Neuron (in vitro differentiated cells): ENCODE measurements around the gene FRMD5.

Experiments used
- H2AFZ ChIP-seq: one replicate; pipeline ENCODE4 v1.6.1; 2013; ENCODE audit warnings: low read depth, mild to moderate bottlenecking, inconsistent platforms, low read length, moderate library complexity
- H3K27me3 ChIP-seq: one replicate; pipeline ENCODE4 v1.6.1; 2013; ENCODE audit warnings: low read length; ENCODE audit not compliant: insufficient read depth
- H3K36me3 ChIP-seq: one replicate; pipeline ENCODE4 v1.6.1; 2013; ENCODE audit warnings: low read length; ENCODE audit not compliant: insufficient read depth
- H3K4me1 ChIP-seq: one replicate; pipeline ENCODE4 v1.6.1; 2013; ENCODE audit warnings: low read length; ENCODE audit not compliant: insufficient read depth
- H3K4me3 ChIP-seq: 2 replicates; pipeline ENCODE4 v1.5.1; 2013; ENCODE audit warnings: mild to moderate bottlenecking, low read length, moderate library complexity
- H3K9me3 ChIP-seq: one replicate; pipeline ENCODE4 v1.6.1; 2013; ENCODE audit warnings: low read length

The FRMD5 gene

DNA sequence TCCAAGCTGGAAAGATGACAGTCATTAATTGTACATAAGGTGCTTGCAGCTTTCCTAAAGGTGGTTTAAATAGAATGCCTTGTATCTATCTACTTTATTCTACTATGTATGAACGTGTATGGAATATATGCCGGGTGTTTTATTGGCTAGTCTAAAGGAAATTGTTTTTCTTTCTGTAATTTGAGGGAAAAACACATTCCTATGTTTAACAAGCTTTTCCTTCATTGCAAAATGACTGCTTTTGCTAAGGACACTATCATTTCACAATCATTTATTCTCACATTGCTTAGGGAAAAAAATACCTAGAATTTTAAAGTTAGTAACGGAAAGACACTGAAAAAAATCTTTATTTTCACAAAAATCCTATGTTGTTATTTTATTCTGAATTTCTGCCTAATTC, 226.5 kb downstream of the FRMD5 start:
- no peaks in the 10 kb centered on the region for H3K27me3 ChIP-seq

DNA sequence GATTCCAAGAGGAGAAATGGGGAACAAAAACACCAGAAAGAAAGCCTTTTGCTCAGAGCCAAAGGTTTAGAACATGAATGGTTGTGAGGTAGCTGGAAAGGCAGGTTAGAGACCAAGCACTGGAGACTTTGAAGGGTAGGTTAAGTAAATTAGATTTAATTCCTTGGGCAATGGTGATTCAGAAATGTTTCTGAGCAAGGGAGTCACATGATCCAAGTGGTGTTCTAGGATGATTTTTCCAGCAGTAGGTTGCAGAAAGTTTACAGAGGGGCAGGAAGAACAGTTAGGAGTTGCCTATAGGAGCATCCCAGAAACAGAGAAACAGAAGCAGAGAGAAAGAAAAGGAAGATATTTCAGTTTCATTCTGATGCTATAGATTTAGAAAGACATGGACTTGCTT, 228.4 kb downstream of the FRMD5 start:
- no peaks in the 10 kb centered on the region for H3K4me1 ChIP-seq
- no peaks in the 10 kb centered on the region for H3K27me3 ChIP-seq
- no peaks in the 10 kb centered on the region for H3K36me3 ChIP-seq
- H3K9me3 ChIP-seq: no peaks in the 10 kb centered on the region
- no peak overlapping the region for H2AFZ ChIP-seq
- H3K4me3 ChIP-seq: no peak overlapping the region

More for the DNA sequence above, 226.5 kb downstream of the FRMD5 start:
- no peaks in the 10 kb centered on the region for H3K4me1 ChIP-seq
- no peak overlapping the region for H2AFZ ChIP-seq
- no peaks in the 10 kb centered on the region for H3K36me3 ChIP-seq
- no peak overlapping the region for H3K4me3 ChIP-seq
- no peaks in the 10 kb centered on the region for H3K9me3 ChIP-seq

DNA sequence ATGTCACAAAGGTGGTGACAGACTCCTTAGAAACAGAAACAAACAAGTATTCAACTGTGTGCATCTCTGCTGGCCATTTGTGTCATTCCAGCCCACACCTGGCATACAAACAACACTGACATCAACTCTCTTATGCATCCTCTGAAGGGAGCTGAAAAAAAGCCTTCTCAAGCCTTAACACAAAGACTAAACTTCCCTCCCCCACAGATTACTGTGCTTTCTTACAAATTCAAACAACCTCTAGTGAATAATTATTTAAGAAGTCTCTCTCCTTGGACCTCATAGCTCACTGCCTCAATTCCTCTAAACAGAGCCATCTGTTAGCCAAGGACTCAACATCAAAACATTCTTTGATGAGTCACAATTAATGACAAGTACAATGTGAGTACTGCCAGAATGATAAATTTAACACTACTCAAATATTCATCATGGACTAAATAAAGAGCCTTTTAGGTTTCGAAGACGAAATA, 236.2 kb downstream of the FRMD5 start:
- H3K4me1 ChIP-seq: peaks cover 6% of the 10 kb centered on the region
- no peak overlapping the region for H2AFZ ChIP-seq
- no peaks in the 10 kb centered on the region for H3K27me3 ChIP-seq
- no peaks in the 10 kb centered on the region for H3K36me3 ChIP-seq
- no peak overlapping the region for H3K4me3 ChIP-seq
- H3K9me3 ChIP-seq: no peaks in the 10 kb centered on the region

DNA sequence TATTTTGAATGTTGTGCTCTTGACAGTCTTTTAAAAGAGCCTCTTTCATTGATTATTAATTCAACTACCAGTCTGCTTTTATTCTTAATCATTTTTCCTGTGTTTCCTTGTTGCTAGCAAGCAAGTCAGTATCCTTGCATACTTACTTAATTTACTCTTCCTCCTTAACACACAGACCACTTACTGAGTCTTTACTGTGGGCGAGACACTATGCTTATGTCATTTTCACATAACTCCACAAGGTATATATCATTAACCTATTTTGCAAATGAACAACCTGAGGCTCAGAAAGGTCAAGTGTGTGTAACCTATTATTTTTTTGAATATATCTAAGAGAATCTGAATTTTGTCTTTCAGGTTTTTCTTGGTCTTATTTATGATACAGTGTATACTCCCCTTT, 237.3 kb downstream of the FRMD5 start:
- Histone ChIP-seq H3K36me3 (no peaks in the 10 kb centered on the region), H3K27me3 (no peaks in the 10 kb centered on the region), H3K4me1 (peaks cover 7% of the 10 kb centered on the region), H3K4me3 (no peak overlapping the region), H3K9me3 (no peaks in the 10 kb centered on the region), H2AFZ (no peak overlapping the region)

DNA sequence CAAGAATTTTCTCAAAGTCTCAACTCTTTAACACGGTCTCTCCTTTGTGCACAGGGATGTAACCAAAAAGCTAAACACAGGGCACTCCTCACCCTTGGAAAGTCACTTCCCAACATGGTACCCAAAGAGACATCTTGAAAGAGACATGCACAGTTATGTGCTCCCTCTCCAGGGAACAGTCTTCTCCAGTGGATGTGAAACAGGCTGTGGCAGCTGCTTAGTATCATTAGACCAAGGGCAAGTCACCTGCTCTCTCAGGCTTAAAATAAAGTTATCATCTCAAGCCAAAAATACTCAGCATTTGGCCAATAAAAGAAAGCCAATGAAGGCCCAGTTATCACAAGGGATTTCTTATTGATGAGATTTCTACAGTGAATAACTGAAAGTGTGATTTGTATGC, 239.9 kb downstream of the FRMD5 start:
- Histone ChIP-seq H2AFZ (no peak overlapping the region), H3K36me3 (no peaks in the 10 kb centered on the region), H3K4me3 (no peak overlapping the region), H3K27me3 (no peaks in the 10 kb centered on the region), H3K4me1 (peaks cover 11% of the 10 kb centered on the region), H3K9me3 (no peaks in the 10 kb centered on the region)

DNA sequence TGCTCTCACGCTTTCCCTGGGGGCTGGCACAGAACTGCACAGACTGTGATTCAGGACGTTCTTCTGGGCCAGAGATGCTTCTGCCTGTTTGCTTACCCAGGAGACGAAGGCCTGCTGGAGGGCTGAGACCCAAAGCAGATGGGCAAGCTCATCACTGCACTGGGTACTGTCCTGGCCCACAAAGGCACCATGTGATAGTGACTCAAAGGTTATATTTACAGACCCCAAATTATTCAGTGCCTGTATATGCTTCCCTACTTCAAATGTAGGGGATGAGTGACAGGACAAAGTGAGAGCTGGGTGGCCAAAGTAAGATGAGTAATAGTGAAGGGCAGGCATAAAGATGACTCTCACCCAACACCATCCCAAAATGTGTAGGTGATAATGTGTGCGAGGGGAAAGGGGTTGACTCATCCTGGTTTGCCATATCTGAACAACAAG, 240.9 kb downstream of the FRMD5 start:
- no peaks in the 10 kb centered on the region for H3K27me3 ChIP-seq
- no peak overlapping the region for H3K4me3 ChIP-seq
- H3K36me3 ChIP-seq: no peaks in the 10 kb centered on the region
- H3K4me1 ChIP-seq: peaks cover 11% of the 10 kb centered on the region
- H3K9me3 ChIP-seq: no peaks in the 10 kb centered on the region
- no peak overlapping the region for H2AFZ ChIP-seq

- Histone ChIP-seq H2AFZ (no peak overlapping the region), H3K4me1 (peaks cover 5% of the 10 kb centered on the region), H3K36me3 (no peaks in the 10 kb centered on the region), H3K4me3 (no peak overlapping the region), H3K9me3 (no peaks in the 10 kb centered on the region), H3K27me3 (no peaks in the 10 kb centered on the region)
Measured at GRCh38 chr15:43953402-43953801, 241.7 kb downstream of the FRMD5 start.

- Histone ChIP-seq H3K27me3 (no peaks in the 10 kb centered on the region), H3K4me1 (peaks cover 5% of the 10 kb centered on the region), H3K36me3 (no peaks in the 10 kb centered on the region), H3K9me3 (no peaks in the 10 kb centered on the region), H2AFZ (no peak overlapping the region), H3K4me3 (no peak overlapping the region)
Measured at GRCh38 chr15:43950531-43950930, 244.5 kb downstream of the FRMD5 start.

- H3K36me3 ChIP-seq: no peaks in the 10 kb centered on the region
- no peaks in the 10 kb centered on the region for H3K27me3 ChIP-seq
- peaks cover 5% of the 10 kb centered on the region for H3K4me1 ChIP-seq
- H2AFZ ChIP-seq: no peak overlapping the region
- H3K9me3 ChIP-seq: no peaks in the 10 kb centered on the region
- H3K4me3 ChIP-seq: no peak overlapping the region
Measured at GRCh38 chr15:43948691-43949325, 246.3 kb downstream of the FRMD5 start.

- Histone ChIP-seq H3K9me3 (no peaks in the 10 kb centered on the region), H2AFZ (no peak overlapping the region), H3K4me1 (no peaks in the 10 kb centered on the region), H3K4me3 (no peak overlapping the region), H3K36me3 (no peaks in the 10 kb centered on the region), H3K27me3 (no peaks in the 10 kb centered on the region)
Measured at GRCh38 chr15:43943511-43943910, 251.6 kb downstream of the FRMD5 start.

- Histone ChIP-seq H3K27me3 (no peaks in the 10 kb centered on the region), H3K4me1 (no peaks in the 10 kb centered on the region), H3K36me3 (no peaks in the 10 kb centered on the region), H3K9me3 (no peaks in the 10 kb centered on the region), H3K4me3 (no peak overlapping the region), H2AFZ (no peak overlapping the region)
Measured at GRCh38 chr15:43942194-43942593, 252.9 kb downstream of the FRMD5 start.

DNA sequence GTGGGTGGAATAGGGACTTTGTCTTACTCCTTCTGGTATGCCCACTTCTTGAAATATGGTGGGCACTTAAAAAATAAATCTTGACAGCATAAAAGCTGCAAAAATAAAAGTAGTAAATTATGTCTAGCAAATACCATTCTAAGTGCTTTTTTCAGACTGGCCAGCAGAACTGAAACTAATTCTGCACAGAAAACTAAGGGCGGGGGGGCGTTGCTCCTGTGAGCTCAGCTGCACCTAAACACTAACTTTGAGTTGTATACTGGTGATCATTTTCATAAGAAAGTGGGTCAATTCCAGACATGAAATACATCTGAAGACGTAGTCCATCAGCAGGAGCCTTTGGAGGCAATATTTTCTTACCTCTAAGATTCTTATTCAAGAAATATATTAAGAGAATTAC, 253.5 kb downstream of the FRMD5 start:
- no peaks in the 10 kb centered on the region for H3K36me3 ChIP-seq
- H3K4me1 ChIP-seq: no peaks in the 10 kb centered on the region
- no peaks in the 10 kb centered on the region for H3K9me3 ChIP-seq
- no peak overlapping the region for H2AFZ ChIP-seq
- H3K4me3 ChIP-seq: no peak overlapping the region
- no peaks in the 10 kb centered on the region for H3K27me3 ChIP-seq

DNA sequence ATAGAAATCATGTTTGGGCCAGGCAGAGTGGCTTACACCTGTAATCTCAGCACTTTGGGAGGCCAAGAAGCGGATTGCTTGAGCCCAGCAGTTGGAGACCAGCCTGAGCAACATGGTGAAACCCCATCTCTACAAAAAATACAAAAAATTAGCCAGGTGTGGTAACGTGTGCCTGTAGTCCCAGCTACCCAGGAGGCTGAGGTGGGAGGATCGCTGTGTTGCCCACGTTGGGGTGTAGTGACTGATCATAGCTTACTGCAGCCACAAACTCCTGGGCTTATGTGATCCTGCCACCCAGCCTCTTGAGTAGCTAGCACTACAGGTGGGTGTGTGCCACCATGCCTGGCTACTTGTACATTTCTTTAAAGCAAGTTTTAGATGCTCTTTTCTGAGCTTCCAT, 254.0 kb downstream of the FRMD5 start:
- Histone ChIP-seq H3K27me3 (no peaks in the 10 kb centered on the region), H3K36me3 (no peaks in the 10 kb centered on the region), H3K4me3 (no peak overlapping the region), H3K9me3 (no peaks in the 10 kb centered on the region), H3K4me1 (no peaks in the 10 kb centered on the region), H2AFZ (no peak overlapping the region)

DNA sequence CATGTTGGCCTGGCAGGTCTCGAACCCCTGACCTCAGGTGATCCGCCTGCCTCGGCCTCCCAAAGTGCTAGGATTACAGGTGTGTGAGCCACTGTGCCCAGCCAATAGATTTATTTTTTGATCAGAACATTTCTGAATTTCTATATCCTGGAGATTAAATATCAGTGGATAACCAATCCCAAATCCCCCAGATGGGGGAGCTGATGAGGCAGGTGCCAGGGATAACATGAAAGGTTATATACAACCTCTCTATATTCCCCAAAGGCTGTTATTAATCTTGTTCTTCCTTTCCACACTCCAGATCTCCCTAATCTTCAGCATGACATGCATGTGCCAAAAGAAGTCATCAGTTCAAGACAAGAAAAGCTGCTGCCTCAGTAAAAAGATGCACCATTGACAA, 256.0 kb downstream of the FRMD5 start:
- Histone ChIP-seq H3K27me3 (no peaks in the 10 kb centered on the region), H2AFZ (no peak overlapping the region), H3K36me3 (no peaks in the 10 kb centered on the region), H3K9me3 (no peaks in the 10 kb centered on the region), H3K4me1 (no peaks in the 10 kb centered on the region), H3K4me3 (no peak overlapping the region)
